ENCODE results near the gene MEAK7.
A peak's percentile ranks its signal among the peaks of the same experiment; 100 is the strongest.

The MEAK7 gene

DNA sequence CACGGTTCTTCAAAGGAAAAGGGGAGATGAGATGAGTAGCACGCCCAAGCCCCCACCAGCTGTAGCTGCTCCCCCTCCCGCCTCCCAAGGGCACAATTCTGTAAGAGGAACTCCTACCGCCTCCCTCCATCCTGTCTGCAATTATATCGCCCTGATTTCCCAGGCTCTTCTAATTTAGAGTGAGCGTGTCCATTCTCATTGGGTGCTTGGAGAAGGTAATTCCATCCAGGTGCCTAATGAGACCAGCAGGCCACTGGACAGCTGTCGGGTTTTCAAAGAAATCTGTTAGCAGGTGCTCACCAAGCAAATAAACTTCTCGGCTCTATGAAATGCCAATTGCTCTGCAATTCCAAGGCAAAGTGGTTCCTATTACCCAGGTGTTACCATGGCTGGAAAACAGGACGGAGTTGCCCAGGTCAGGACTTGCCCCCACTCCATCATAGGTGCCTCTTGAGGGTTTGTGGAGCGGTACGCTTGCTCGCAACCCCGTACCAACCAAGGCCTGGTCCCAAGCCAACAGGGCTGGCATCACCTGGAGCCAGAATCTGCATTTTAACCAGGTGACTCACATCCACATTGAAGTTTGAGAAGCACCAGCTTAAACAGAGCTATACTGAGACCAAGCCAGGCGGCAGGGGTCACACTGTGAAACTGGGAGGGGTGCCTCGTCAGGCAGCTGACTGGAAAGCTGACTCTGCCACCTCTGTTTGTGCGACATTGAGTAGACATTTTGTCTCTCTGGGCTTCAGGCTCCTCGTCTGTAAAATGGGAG is 16.5 kb upstream of the MEAK7 start:
- TF ChIP-seq TAF1 (IDR thresholded peaks at IDR 0.05; ENCODE audit: low read depth): no peak
- no peak for TF ChIP-seq REST (IDR thresholded peaks at IDR 0.05; ENCODE audit: low read depth)
- peak; percentile 75 for TF ChIP-seq YY1 (IDR thresholded peaks at IDR 0.05; ENCODE audit: low read depth)
- peak; percentile 25; the same call in 1 of the 2 replicates for TF ChIP-seq EGR1 (IDR thresholded peaks at IDR 0.05)
- TF ChIP-seq TEAD4 (IDR thresholded peaks at IDR 0.05): peak; percentile 81
- peak; percentile 90 for TF ChIP-seq TCF12 (IDR thresholded peaks at IDR 0.05; ENCODE audit: low read depth)
- TF ChIP-seq NFIC (IDR thresholded peaks at IDR 0.05): peak; percentile 87
- TF ChIP-seq, protein P1, sequence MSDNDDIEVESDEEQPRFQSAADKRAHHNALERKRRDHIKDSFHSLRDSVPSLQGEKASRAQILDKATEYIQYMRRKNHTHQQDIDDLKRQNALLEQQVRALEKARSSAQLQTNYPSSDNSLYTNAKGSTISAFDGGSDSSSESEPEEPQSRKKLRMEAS (IDR thresholded peaks at IDR 0.05): peak; percentile 57; the same call in 1 of the 2 replicates
- no peak; the same call in 1 of the 2 replicates for TF ChIP-seq RAD21 (IDR thresholded peaks at IDR 0.05; ENCODE audit: low read depth)
- no peak for TF ChIP-seq ZBTB7A (IDR thresholded peaks at IDR 0.05; ENCODE audit: low read depth)
- no peak for TF ChIP-seq CEBPB (IDR thresholded peaks at IDR 0.05)
- no peak for TF ChIP-seq CREB1 (IDR thresholded peaks at IDR 0.05; ENCODE audit: low read depth)
- TF ChIP-seq EP300 (IDR thresholded peaks at IDR 0.05; ENCODE audit: borderline replicate concordance): no peak; the same call in none of the 2 replicates
- TF ChIP-seq FOXM1 (IDR thresholded peaks at IDR 0.05; ENCODE audit: borderline replicate concordance, low read depth): no peak
- peak; percentile 11; the same call in 1 of the 2 replicates for TF ChIP-seq USF1 (IDR thresholded peaks at IDR 0.05)

DNA sequence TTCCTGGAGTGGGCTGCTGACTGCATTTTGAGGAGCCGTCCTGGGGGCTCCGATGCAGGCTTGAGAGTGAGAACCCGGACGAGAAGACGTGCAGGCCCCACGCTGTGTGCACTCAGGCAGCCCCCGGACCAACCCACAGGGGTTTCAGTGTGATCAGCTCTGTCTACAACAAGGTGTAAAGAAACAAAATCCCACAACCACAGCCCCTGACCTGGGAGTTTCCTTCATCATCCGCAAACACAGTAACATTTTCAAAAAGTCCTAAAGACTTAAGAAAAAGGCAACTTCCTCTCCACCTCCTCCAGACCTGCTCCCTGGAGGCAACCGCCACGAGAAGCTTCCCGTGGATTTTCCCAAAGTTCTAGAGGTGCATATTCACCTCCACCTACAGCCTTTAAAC is 15.4 kb upstream of the MEAK7 start:
- TF ChIP-seq EP300 (IDR thresholded peaks at IDR 0.05; ENCODE audit: borderline replicate concordance) (no peak), NFIC (IDR thresholded peaks at IDR 0.05) (no peak), RAD21 (IDR thresholded peaks at IDR 0.05; ENCODE audit: low read depth) (no peak), YY1 (IDR thresholded peaks at IDR 0.05; ENCODE audit: low read depth) (no peak), TCF12 (IDR thresholded peaks at IDR 0.05; ENCODE audit: low read depth) (no peak), ZBTB7A (IDR thresholded peaks at IDR 0.05; ENCODE audit: low read depth) (no peak), CEBPB (IDR thresholded peaks at IDR 0.05) (no peak), USF1 (IDR thresholded peaks at IDR 0.05) (no peak), REST (IDR thresholded peaks at IDR 0.05; ENCODE audit: low read depth) (no peak), TEAD4 (IDR thresholded peaks at IDR 0.05) (no peak), FOXM1 (IDR thresholded peaks at IDR 0.05; ENCODE audit: borderline replicate concordance, low read depth) (no peak), EGR1 (IDR thresholded peaks at IDR 0.05) (no peak)
- TF ChIP-seq, protein P1 (IDR thresholded peaks at IDR 0.05): no peak

- TF ChIP-seq USF1 (IDR thresholded peaks at IDR 0.05) (no peak), EP300 (IDR thresholded peaks at IDR 0.05; ENCODE audit: borderline replicate concordance) (no peak), REST (IDR thresholded peaks at IDR 0.05; ENCODE audit: low read depth) (no peak)
Measured at GRCh38 chr16:84518804-84519341, 14.4 kb upstream of the MEAK7 start.

- TF ChIP-seq EP300 (IDR thresholded peaks at IDR 0.05; ENCODE audit: borderline replicate concordance) (no peak), TEAD4 (IDR thresholded peaks at IDR 0.05) (no peak), TCF12 (IDR thresholded peaks at IDR 0.05; ENCODE audit: low read depth) (no peak), RAD21 (IDR thresholded peaks at IDR 0.05; ENCODE audit: low read depth) (no peak), REST (IDR thresholded peaks at IDR 0.05; ENCODE audit: low read depth) (no peak), EGR1 (IDR thresholded peaks at IDR 0.05) (no peak), CEBPB (IDR thresholded peaks at IDR 0.05) (no peak), FOXM1 (IDR thresholded peaks at IDR 0.05; ENCODE audit: borderline replicate concordance, low read depth) (no peak), ZBTB7A (IDR thresholded peaks at IDR 0.05; ENCODE audit: low read depth) (no peak), CREB1 (IDR thresholded peaks at IDR 0.05; ENCODE audit: low read depth) (no peak), TAF1 (IDR thresholded peaks at IDR 0.05; ENCODE audit: low read depth) (no peak), USF1 (IDR thresholded peaks at IDR 0.05) (no peak), YY1 (IDR thresholded peaks at IDR 0.05; ENCODE audit: low read depth) (no peak)
- TF ChIP-seq, protein P1 (IDR thresholded peaks at IDR 0.05): no peak
Measured at GRCh38 chr16:84517366-84517765, 12.9 kb upstream of the MEAK7 start.

Measured in Ishikawa (cell line).